SW480 (cell line): ENCODE measurements around the gene INTS7.

Experiments used
- DNase-seq: peaks from one replicate; pipeline ENCODE4 v3.0.0-alpha.2; 2016; ENCODE audit warnings: low spot score

Gene INTS7

DNA sequence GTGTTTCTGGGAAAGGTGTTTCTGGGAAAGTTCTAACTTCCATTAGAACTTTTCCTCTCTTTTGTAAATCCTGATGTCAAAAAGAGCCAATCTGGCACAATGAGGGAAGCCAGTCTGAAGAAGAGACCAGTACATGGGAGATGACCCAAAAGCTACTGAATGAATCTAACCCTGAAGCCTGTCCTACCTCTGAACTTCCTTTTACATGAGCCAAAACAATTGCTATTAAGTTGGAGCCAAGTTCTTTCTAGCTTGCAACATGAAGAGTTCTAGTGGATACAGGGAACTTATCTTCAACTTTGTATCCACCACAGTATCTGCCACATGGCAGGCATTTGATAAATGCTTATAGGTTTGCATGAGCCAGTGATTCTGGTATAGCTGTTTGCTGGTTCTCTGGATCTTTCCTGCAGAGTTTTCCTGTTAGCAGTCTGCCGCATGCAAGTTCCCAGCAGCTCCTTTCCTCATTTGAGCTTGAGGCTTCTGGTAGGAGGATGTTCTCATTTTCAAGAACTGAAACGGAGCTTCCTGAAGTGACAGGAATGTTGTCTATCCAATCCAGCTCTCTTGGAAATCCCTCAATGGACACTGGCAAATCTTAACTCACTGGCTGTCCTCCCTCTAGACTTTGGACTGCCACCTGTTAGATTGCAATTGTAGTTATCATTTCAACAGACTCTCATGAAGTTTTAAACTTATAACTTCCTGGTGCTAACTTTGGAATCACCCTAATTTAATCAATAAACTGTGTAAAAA lies 131.7 kb downstream of the INTS7 start:
- no peak for DNase-seq

DNA sequence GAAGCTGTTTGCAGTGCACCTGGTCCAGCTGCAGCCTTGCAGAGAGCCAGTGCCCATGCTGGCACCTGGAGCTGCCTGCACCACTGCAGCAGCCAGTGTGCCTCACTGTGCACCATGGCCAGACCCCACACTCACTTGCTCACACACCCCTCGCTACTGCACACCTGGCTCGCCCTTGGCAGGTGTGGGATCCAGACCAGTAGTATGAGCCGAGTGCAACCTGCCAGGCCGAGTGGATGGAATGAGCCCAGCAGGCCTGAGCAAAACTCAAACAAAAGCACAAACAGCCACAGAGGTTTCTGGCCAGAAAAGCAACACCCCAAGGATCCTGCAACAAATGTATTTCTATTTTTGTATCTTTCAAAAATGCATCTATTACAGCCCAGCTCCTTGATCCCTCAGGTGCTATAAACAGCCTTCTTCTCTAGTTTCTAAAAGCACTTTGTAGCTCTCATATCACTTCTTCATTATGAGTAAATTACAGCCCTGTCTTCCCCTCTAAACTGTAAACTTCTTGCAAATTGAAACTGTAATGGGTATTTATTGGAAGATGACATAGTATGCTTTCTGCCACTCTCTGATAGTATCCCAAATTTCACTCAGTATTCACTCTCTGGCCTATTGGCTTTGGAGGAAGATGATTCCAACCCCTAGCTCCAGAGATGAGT lies 132.6 kb downstream of the INTS7 start:
- DNase-seq: no peak

DNA sequence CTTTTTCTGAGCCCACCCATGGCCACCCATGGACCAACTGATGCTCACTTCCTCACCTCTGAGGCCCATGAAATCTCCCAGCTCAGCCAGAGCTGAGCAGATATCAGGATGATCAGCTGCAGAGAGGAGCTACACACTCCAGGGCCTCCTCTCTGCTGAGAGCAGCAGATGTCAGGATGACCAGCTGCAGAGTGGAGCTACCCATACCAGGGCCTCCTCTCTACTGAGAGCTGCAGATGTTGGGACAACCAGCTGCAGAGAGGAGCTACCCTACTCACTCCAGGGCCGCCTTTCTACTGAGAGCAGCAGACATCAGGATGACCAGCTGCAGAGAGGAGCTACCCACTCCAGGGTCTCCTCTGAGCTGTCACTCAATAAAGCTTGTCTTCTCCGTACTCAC lies 133.4 kb downstream of the INTS7 start:
- DNase-seq: no peak

DNA sequence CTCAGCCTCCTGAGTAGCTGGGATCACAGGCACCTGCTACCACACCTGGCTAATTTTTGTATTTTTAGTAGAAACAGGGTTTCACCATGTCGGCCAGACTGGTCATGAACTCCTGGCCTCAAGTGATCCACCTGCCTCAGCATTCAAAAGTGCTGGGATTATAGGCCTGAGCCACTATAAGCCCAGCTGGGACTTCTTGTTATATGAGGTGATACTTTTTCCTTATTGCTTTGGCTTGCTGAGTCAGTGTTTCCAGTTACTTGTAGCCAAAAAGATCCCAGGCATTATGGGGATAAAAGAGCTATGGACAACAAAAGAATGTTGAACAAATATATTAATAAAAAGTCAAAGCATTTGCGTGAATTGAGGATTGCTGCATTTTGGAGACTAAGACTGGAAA lies 134.9 kb downstream of the INTS7 start:
- DNase-seq: no peak

DNA sequence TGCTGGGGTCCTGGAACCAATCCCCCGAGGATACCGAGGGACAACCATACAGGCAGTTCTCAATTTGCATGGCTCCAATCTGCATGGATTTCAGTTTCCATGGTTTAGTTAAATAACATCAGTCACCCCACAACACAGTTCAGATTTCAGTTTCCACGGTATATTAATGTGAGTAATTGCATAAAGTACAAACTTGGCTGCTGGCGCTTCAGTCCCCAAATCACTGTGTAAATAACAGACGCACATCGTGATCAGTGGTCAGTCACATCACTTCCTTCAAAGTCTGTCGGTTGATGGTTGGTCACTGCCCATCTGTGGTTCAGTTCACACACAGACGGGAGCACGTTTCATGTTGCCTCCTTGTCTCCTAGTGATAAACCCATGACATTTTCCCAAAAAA lies 138.4 kb downstream of the INTS7 start:
- no peak for DNase-seq

DNA sequence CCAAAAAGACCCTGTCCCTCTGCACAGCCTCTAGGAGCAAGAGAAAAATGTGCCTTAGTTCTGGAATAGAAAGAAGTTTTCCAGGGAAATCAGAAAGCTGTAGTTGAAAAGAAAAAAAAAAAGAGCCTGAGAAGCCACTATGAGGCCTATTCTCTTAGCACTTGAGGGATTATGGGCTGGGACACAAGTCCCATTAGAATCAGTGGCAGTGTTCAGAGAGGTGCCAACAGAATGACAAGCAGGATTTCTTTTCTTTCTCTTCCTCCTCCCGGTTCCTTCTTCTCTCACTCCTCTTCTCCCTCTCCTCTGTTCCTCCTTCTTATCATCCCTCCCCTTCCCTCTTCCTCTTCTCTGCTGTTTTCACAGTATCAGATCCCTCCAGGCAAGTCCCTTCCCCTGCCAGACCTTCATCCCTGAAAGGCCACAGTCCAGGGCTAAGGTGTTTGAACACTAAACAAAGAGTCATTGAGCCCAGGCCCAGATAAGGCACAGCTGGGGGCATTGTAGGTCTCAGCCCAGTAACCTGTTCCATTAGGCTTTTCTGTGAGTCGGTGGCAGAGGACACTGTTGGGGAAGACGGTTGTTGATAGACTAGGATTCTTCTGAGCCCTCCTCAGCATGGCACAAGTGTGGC lies 140.1 kb downstream of the INTS7 start:
- DNase-seq: no peak

DNA sequence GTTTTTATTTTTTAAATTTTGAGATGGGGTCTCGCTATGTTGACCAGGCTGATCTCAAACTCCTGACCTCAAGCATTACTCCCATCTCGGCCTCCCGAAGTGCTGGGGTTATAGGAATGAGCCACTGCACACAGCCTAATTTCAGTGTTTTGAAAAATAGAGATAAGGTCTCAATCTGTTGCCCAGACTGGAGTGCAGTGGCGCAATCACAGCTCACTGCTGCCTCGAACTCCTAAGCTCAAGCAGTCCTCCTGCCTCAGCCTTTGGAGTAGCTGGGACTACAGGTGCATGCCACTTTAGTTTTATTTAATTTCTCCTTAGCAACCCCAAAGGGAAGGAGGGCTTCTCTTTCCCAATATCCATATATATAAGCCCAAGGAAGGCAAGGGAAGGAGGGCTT lies 141.0 kb downstream of the INTS7 start:
- DNase-seq: no peak

DNA sequence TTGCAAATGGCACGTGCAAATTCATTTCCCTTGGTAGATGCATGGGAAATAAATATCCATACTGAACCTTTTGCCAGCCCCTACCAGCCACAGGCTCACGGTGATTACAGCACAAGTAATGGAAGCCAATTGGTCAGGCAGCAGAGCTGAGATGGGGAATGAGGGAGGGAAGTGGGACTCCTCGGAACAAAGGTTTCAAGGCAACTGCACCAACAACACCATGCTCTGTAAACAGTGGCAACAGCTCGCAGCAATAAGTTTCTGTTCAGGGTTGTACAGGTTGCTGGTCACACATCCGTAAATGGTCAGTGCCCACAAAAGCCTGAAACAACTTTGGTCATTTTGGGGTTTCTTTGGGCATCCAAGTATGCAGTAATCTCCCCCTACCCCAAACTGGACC lies 142.1 kb downstream of the INTS7 start:
- DNase-seq: no peak

DNA sequence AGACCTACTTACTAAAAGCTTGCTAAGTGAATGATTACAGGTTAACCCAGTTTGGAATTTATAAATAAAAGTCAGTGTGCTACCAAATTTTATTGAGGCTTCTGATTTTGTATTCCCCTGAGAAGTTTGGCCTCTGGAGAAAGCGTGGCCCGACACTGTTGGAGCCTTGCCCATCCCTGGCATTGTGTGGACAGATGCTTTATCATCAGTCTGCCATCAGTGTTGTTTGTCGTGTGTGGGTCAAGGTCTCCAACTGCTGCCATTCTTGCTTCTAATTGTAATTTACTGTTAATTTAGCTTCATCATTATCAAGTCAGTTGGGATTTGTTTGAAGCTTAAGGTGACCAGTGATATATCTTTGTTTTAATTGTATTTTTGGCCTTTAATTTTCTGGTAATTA lies 142.8 kb downstream of the INTS7 start:
- no peak for DNase-seq

DNA sequence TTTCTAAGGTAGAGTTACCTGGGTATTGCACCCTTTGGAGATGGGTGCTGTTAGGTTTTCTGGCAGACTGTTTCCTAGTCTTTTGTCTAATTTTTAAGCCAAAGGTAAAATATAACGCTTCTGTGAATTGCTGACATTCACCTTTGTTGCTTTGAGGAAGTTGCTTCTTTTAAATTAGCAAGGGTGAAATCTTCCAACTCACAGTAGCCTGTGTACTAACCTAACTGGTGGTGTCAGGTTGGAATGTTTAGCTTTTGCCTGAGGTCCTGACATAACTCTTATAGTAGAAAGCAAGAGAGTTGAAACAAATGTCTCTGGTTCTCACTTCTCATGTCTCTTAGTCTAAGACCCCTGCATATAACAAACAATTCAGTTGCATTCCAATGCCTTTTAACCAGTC lies 143.6 kb downstream of the INTS7 start:
- no peak for DNase-seq
